CD4-positive, alpha-beta memory T cell (primary cell): Measurements from ENCODE around the gene LLGL2. TPM values are rescaled to one million over a fixed set of nuclear protein-coding genes. Genes with fewer than 3 reads are reported as not detected.
"Not testable (repeated sequence)": the region's sequence is repeated elsewhere in the genome, so short reads cannot be mapped to it uniquely, and the experiment has no call there.

Experiments used
- CTCF ChIA-PET: fragments of 350-600 bp; sonication (Branson Sonifier 250); formaldehyde crosslinking; loops from one replicate; lab custom pipeline; 2021; ENCODE audit warnings: inconsistent platforms; ENCODE audit not compliant: partially characterized antibody; lab: Charles Lee
- POLR2A ChIA-PET: fragments of 350-600 bp; sonication (Branson Sonifier 250); formaldehyde crosslinking; loops from one replicate; lab custom pipeline; 2021; ENCODE audit not compliant: partially characterized antibody; lab: Charles Lee
- DNase-seq, 5 donors: peaks; one replicate each; pipeline versions ENCODE4 v3.0.0 to v3.0.0-alpha.2; 2020 to 2022; ENCODE audit warnings: mixed read lengths in 1 of 5
- H3K27ac ChIP-seq: one replicate; pipeline ENCODE4 v1.7.0; 2013; ENCODE audit warnings: low read depth, low read length
- H3K27me3 ChIP-seq: 2 replicates; pipeline ENCODE4 v1.7.0; 2013; ENCODE audit warnings: mild to moderate bottlenecking, low read length, moderate library complexity; ENCODE audit not compliant: insufficient read depth
- H3K36me3 ChIP-seq: 2 replicates; pipeline ENCODE4 v1.7.0; 2013; ENCODE audit warnings: mild to moderate bottlenecking, low read length, moderate library complexity; ENCODE audit not compliant: insufficient read depth
- H3K4me1 ChIP-seq: 2 replicates; pipeline ENCODE4 v1.7.0; 2013; ENCODE audit warnings: mild to moderate bottlenecking, low read length, moderate library complexity; ENCODE audit not compliant: insufficient read depth
- H3K4me3 ChIP-seq, 2 donors: one replicate each; pipeline ENCODE4 v1.7.0; 2013; ENCODE audit warnings: low read length in 2 of 2, mild to moderate bottlenecking in 1 of 2
- H3K9me3 ChIP-seq, 2 donors: one replicate each; pipeline ENCODE4 v1.7.0; 2013; ENCODE audit warnings: low read length in 2 of 2, control low read depth in 1 of 2; ENCODE audit not compliant: control insufficient read depth in 1 of 2
- H3K27ac Mint-ChIP-seq, 7 donors: one replicate each; pipeline ENCODE4 v1.8.0; 2020 to 2021; ENCODE audit warnings: mixed read lengths in 7 of 7, mild to moderate bottlenecking in 6 of 7, inconsistent platforms in 3 of 7, moderate library complexity in 3 of 7
- H3K27me3 Mint-ChIP-seq, 2 donors: one replicate each; pipeline ENCODE4 v1.8.0; 2020 to 2021; ENCODE audit warnings: mixed read lengths in 2 of 2
- H3K36me3 Mint-ChIP-seq, 2 donors: one replicate each; pipeline ENCODE4 v1.8.0; 2020 to 2021; ENCODE audit warnings: mixed read lengths in 2 of 2, inconsistent platforms in 1 of 2, mild to moderate bottlenecking in 1 of 2
- H3K4me1 Mint-ChIP-seq, 4 donors: one replicate each; pipeline ENCODE4 v1.8.0; 2020 to 2021; ENCODE audit warnings: mixed read lengths in 4 of 4, mild to moderate bottlenecking in 1 of 4
- H3K4me3 Mint-ChIP-seq, 8 donors: one replicate each; pipeline ENCODE4 v1.8.0; 2020 to 2021; ENCODE audit warnings: mixed read lengths in 8 of 8, mild to moderate bottlenecking in 7 of 8, moderate library complexity in 6 of 8, inconsistent platforms in 3 of 8
- H3K9me3 Mint-ChIP-seq, 8 donors: one replicate each; pipeline ENCODE4 v1.8.0; 2020 to 2021; ENCODE audit warnings: mixed read lengths in 8 of 8, mild to moderate bottlenecking in 5 of 8, inconsistent platforms in 3 of 8, moderate library complexity in 1 of 8
- intact Hi-C: fragments of 100-400 bp; cut with micrococcal nuclease; formaldehyde crosslinking; loops from one replicate; pipeline ENCODE4 v1.15.1; 2023
- polyA plus RNA-seq, 2 donors: library from polyadenylated mRNA; unstranded; fragments of 300-500 nt; fragmentation: Illumina TruSeq; gene quantifications; one replicate each; pipeline ENCODE4 v1.2.3, GENCODE V29; 2021
- total RNA-seq, 2 experiments: library from RNA; stranded (reverse); gene quantifications; one replicate each; pipeline ENCODE4 v1.2.3, GENCODE V29; 2021

LLGL2 gene
- total and polyA plus RNA-seq, 4 experiments from 2014 or later: 19.3 to 43.6 (median 32.2) TPM

DNA sequence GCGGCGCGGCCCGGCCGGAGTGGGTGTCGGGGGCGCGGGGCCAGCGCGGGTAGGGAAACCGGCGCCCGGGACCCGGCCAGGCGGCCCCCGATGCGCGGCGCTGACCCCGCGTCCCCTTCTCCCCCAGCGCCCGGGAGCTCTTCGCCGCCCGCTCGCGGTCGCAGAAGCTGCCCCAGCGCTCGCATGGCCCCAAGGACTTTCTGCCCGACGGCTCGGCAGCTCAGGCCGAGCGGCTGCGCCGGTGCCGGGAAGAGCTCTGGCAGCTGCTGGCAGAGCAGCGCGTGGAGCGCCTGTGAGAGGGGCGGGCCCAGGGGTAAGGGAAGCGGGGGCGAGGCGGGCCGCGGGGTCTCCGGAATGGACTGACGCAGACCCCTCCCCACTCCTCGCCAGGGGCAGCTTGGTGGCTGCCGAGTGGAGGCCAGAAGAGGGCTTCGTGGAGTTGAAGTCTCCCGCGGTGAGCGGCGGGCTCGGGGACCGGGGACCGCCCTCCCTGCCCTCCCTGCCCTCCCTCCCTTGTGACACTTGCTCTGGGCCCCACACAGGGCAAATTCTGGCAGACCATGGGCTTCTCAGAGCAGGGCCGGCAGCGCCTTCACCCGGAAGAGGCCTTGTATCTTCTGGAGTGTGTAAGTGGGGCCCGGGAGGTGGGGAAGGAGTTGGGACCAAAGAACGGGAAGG lies 8.7 kb upstream of the LLGL2 start:
- H3K4me3 ChIP-seq: peak overlapping the region; percentile 45 to 64
- peaks cover 10 to 20% of the 10 kb centered on the region in 2 donors for H3K36me3 Mint-ChIP-seq
- peaks cover 16 to 31% (median 19%) of the 10 kb centered on the region in 4 donors for H3K4me1 Mint-ChIP-seq
- DNase-seq: peak in 1 of 5 donors; percentile 29
- POLR2A ChIA-PET: interaction anchor here (1.0 to 2.2 kb wide), 26 partner anchors 9 to 504 kb away, joined by 3 to 72 read pairs (median 5); partner anchors contain the start of genes GALK1, GGA3, GRB2 and LLGL2
- H3K27ac ChIP-seq: peak overlapping the region; percentile 70
- H3K27me3 ChIP-seq: no peaks in the 10 kb centered on the region
- H3K4me3 Mint-ChIP-seq: peak overlapping the region; percentile 78 to 91 (median 84)
- CTCF ChIA-PET: interaction anchor here (0.5 to 3.3 kb wide), 19 partner anchors 9 to 1209 kb away, joined by 3 to 24 read pairs (median 5); partner anchors contain the start of genes GRB2, LLGL2, SLC25A19 and TMEM94
- no peaks in the 10 kb centered on the region for H3K9me3 ChIP-seq
- H3K9me3 Mint-ChIP-seq: no peaks in the 10 kb centered on the region
- intact Hi-C loops: loop anchor here (1.0 to 5.0 kb wide), 6 partner anchors 9 to 334 kb away; partner anchors contain the start of genes GRB2, LLGL2, SLC25A19 and SUMO2
- peaks cover 29% of the 10 kb centered on the region for H3K4me1 ChIP-seq
- no peaks in the 10 kb centered on the region for H3K27me3 Mint-ChIP-seq
- H3K27ac Mint-ChIP-seq: peak overlapping the region; percentile 79 to 98 (median 93)
- peaks cover 10% of the 10 kb centered on the region for H3K36me3 ChIP-seq

- Histone ChIP-seq H3K27ac (peak overlapping the region; percentile 70), H3K27me3 (no peaks in the 10 kb centered on the region), H3K4me1 (peaks cover 29% of the 10 kb centered on the region), H3K9me3 (no peaks in the 10 kb centered on the region), H3K4me3 (peak overlapping the region; percentile 45 to 64), H3K36me3 (peaks cover 15% of the 10 kb centered on the region)
- H3K27me3 Mint-ChIP-seq: no peaks in the 10 kb centered on the region
- H3K4me1 Mint-ChIP-seq: peaks cover 16 to 31% (median 19%) of the 10 kb centered on the region in 4 donors
- CTCF ChIA-PET: interaction anchor here (0.6 to 3.3 kb wide), 9 partner anchors 8 to 248 kb away, joined by 3 to 24 read pairs (median 5); partner anchors contain the start of genes GRB2, LLGL2 and TMEM94
- POLR2A ChIA-PET: interaction anchor here (1.1 to 2.2 kb wide), 19 partner anchors 8 to 266 kb away, joined by 3 to 72 read pairs (median 9); partner anchors contain the start of genes GGA3, GRB2, LLGL2 and MRPS7
- intact Hi-C loops: loop anchor here (1.0 to 5.0 kb wide), 3 partner anchors 61 to 335 kb away; partner anchors contain the start of genes SLC25A19, SUMO2 and TMEM94
- H3K36me3 Mint-ChIP-seq: peaks cover 11 to 22% of the 10 kb centered on the region in 2 donors
- peak overlapping the region; percentile 78 to 91 (median 84) for H3K4me3 Mint-ChIP-seq
- H3K27ac Mint-ChIP-seq: peak overlapping the region; percentile 84 to 98 (median 95)
- DNase-seq: peak in 3 of 5 donors; percentile 6 to 22 (median 6)
- no peaks in the 10 kb centered on the region for H3K9me3 Mint-ChIP-seq
These were observed 8.1 kb upstream of the LLGL2 start for GRCh38 chr17:75517297-75517865.

DNA sequence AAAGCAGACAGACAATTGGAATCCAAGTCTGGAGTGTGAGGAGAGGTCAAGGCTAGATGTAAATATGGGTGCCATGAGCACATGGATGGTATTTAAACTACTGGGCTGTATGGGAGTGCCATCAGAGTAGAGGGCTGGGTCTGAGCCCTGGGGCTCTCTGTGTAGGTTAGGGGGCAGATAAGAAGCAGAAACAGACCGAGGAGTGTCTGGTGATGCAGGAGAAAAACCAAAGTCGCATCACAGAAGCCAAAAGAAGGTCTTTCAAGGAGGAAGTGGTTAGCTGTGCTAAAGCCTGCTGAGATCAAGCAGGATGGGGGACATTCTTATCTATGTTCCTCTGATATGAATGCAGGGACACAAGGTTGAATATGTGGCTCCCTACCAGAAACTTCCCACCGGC lies 7.3 kb upstream of the LLGL2 start:
- peak overlapping the region; percentile 70 for H3K27ac ChIP-seq
- peaks cover 20% of the 10 kb centered on the region for H3K36me3 ChIP-seq
- CTCF ChIA-PET: interaction anchor here (0.6 to 3.3 kb wide), 5 partner anchors 17 to 248 kb away, joined by 3 to 24 read pairs (median 4); partner anchors contain the start of gene TMEM94
- DNase-seq: peak; percentile 75 to 85 (median 81)
- Mint-ChIP-seq H3K27me3 (no peaks in the 10 kb centered on the region), H3K4me1 (peaks cover 16 to 31% (median 19%) of the 10 kb centered on the region in 4 donors), H3K36me3 (peaks cover 16 to 29% of the 10 kb centered on the region in 2 donors), H3K4me3 (peak overlapping the region; percentile 78 to 91 (median 84)), H3K9me3 (no peaks in the 10 kb centered on the region), H3K27ac (peak overlapping the region; percentile 84 to 98 (median 95))
- POLR2A ChIA-PET: interaction anchor here (0.6 to 1.8 kb wide), 8 partner anchors 17 to 247 kb away, joined by 3 to 13 read pairs (median 4); partner anchors contain the start of genes MIF4GD, SLC25A19 and TMEM94
- H3K9me3 ChIP-seq: no peaks in the 10 kb centered on the region
- no peaks in the 10 kb centered on the region for H3K27me3 ChIP-seq
- intact Hi-C loops: loop anchor here (5.0 kb wide), 1 partner anchor 336 kb away; the partner anchor contains the start of gene SUMO2
- peak overlapping the region; percentile 45 to 64 for H3K4me3 ChIP-seq
- H3K4me1 ChIP-seq: peaks cover 29% of the 10 kb centered on the region

DNA sequence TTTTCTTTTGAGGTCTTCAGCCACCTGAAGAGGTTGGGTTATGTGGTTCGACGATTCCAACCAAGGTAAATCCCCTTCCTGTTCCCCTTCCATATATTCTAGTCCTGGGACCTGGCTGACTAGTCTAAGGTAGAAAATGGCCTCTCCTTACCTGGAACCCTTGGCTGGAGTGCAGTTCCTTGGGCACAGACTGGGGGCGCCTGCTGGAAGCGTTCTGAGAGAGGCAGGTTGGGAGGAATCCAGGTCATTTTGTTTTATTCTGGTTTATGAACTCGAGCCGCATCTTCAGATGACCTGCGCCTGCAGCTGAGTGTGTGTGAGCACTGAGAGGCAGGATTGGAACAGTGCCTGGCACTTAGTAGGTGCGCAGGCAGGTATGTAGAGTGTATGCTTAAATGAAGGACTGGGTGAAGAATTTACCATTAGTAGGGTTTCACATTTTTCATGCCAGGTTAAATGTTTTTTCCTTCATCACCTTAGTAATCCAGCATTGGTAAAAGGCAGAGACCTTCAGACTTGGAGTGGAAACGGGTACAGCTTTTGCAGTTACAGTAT lies 6.4 kb upstream of the LLGL2 start:
- Mint-ChIP-seq H3K27ac (peak overlapping the region; percentile 84 to 98 (median 95)), H3K27me3 (no peaks in the 10 kb centered on the region), H3K36me3 (peaks cover 17 to 31% of the 10 kb centered on the region in 2 donors), H3K4me3 (peak overlapping the region in 4 of 8 donors; percentile 44 to 84 (median 79)), H3K4me1 (peaks cover 16 to 31% (median 19%) of the 10 kb centered on the region in 4 donors), H3K9me3 (no peaks in the 10 kb centered on the region)
- no peak for DNase-seq
- Histone ChIP-seq H3K4me3 (peak overlapping the region in 1 of 2 donors; percentile 64), H3K27ac (peak overlapping the region; percentile 70), H3K36me3 (peaks cover 22% of the 10 kb centered on the region), H3K27me3 (no peaks in the 10 kb centered on the region), H3K9me3 (no peaks in the 10 kb centered on the region), H3K4me1 (peaks cover 29% of the 10 kb centered on the region)
- ChIA-PET CTCF (interaction anchor here (1.1 to 3.3 kb wide), 3 partner anchors 14 to 63 kb away, joined by 3 to 24 read pairs (median 3); partner anchors contain the start of gene TMEM94), POLR2A (interaction anchor here (0.6 to 1.8 kb wide), 5 partner anchors 48 to 248 kb away, joined by 3 to 9 read pairs (median 3); partner anchors contain the start of genes MIF4GD and SLC25A19)
- intact Hi-C loops: loop anchor here (5.0 kb wide), 1 partner anchor 337 kb away; the partner anchor contains the start of gene SUMO2

DNA sequence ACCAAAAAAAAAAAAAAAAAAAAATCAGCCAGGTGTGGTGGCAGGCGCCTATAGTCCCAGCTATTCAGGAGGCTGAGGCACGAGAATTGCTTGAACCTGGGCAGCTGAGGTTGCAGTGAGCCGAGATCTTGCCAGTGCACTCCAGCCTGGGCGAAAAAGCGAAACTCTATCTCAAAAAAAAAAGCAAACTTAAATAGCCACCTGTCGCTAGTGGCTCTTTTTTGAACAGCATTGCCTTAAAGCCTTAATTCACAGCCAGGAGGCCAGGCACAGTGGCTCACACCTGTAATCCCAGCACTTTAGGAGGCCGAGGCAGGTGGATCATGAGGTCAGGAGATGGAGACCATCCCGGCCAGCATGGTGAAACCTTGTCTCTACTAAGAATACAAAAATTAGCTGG lies 5.1 kb upstream of the LLGL2 start:
- Mint-ChIP-seq H3K27ac (peak overlapping the region in 1 of 7 donors; percentile 52), H3K36me3 (peaks cover 17 to 31% of the 10 kb centered on the region in 2 donors), H3K4me1 (peaks cover 17 to 37% (median 20%) of the 10 kb centered on the region in 4 donors)
- H3K9me3 ChIP-seq, H3K9me3 Mint-ChIP-seq, H3K27me3 ChIP-seq, DNase-seq, intact Hi-C loops, H3K4me3 ChIP-seq, H3K27ac ChIP-seq, H3K4me3 Mint-ChIP-seq, H3K27me3 Mint-ChIP-seq: not testable (repeated sequence)
- ChIA-PET CTCF (interaction anchor here (1.5 kb wide), 1 partner anchor 15 kb away, joined by 3 read pairs; no protein-coding TSS in a partner anchor), POLR2A (interaction anchor here (0.5 to 1.3 kb wide), 2 partner anchors 30 to 64 kb away, joined by 3 to 6 read pairs; partner anchors contain the start of gene TMEM94)
- H3K36me3 ChIP-seq: peaks cover 22% of the 10 kb centered on the region
- peaks cover 38% of the 10 kb centered on the region for H3K4me1 ChIP-seq

GRCh38 chr17:75521290-75521689 lies 4.2 kb upstream of the LLGL2 start:
- DNase-seq: no peak
- intact Hi-C loops: no loop called here
- H3K27ac ChIP-seq: no peak overlapping the region
- ChIA-PET CTCF (no interaction called here), POLR2A (interaction anchor here (1.6 kb wide), 1 partner anchor 14 kb away, joined by 3 read pairs; no protein-coding TSS in a partner anchor)
- H3K4me3 ChIP-seq: no peak overlapping the region
- no peaks in the 10 kb centered on the region for H3K27me3 ChIP-seq
- peaks cover 39% of the 10 kb centered on the region for H3K4me1 ChIP-seq
- H3K36me3 Mint-ChIP-seq: peaks cover 17 to 31% of the 10 kb centered on the region in 2 donors
- H3K27ac Mint-ChIP-seq: peak overlapping the region in 1 of 7 donors; percentile 12
- peaks cover 22% of the 10 kb centered on the region for H3K36me3 ChIP-seq
- H3K4me3 Mint-ChIP-seq: no peak overlapping the region
- H3K9me3 ChIP-seq: no peaks in the 10 kb centered on the region
- H3K4me1 Mint-ChIP-seq: peaks cover 18 to 38% (median 22%) of the 10 kb centered on the region in 4 donors
- no peaks in the 10 kb centered on the region for H3K27me3 Mint-ChIP-seq
- no peaks in the 10 kb centered on the region for H3K9me3 Mint-ChIP-seq
